Uterus (tissue), 4 donors: Measurements from ENCODE around the gene SNX33. TPM values are rescaled to one million over a fixed set of nuclear protein-coding genes. Genes with fewer than 3 reads are reported as not detected.
A peak's percentile ranks its signal among the peaks of the same experiment; 100 is the strongest.
"Not testable (repeated sequence)": the region's sequence is repeated elsewhere in the genome, so short reads cannot be mapped to it uniquely, and the experiment has no call there.

Experiments used
- DNase-seq, 2 donors: peaks; one replicate each; pipeline ENCODE4 v3.0.0-alpha.2; 2019 to 2020
- H3K27ac ChIP-seq, 2 donors: fragments of 200-600 bp; sonication (generic); 1 replicate in 1 of 2; 2 replicates in 1 of 2; pipeline ENCODE4 v1.5.1; 2016 to 2018
- H3K27me3 ChIP-seq, 2 donors: fragments of 200-600 bp; sonication (generic); one replicate each; pipeline ENCODE4 v1.5.1; 2018 to 2019; ENCODE audit warnings: control low read depth in 1 of 2
- H3K36me3 ChIP-seq, 2 donors: fragments of 200-600 bp; sonication (generic); one replicate each; pipeline ENCODE4 v1.5.1; 2019; ENCODE audit warnings: control low read depth in 1 of 2
- H3K4me1 ChIP-seq, 2 donors: fragments of 200-600 bp; sonication (generic); one replicate each; pipeline ENCODE4 v1.5.1; 2018 to 2019; ENCODE audit warnings: control low read depth in 1 of 2
- H3K4me3 ChIP-seq, 2 donors: fragments of 200-600 bp; sonication (generic); 1 replicate in 1 of 2; 2 replicates in 1 of 2; pipeline ENCODE4 v1.5.1; 2018 to 2019; ENCODE audit warnings: mild to moderate bottlenecking in 1 of 2
- H3K9me3 ChIP-seq, 2 donors: fragments of 200-600 bp; sonication (generic); one replicate each; pipeline ENCODE4 v1.5.1; 2019; ENCODE audit warnings: control low read depth in 1 of 2
- CTCF ChIP-seq, 4 experiments: fragments of 200-600 bp in 2 of 4; fragments of 450-650 bp in 2 of 4; sonication (generic) in 2 of 4; IDR thresholded peaks; one replicate each; pipeline ENCODE4 v1.5.1; 2016 to 2019; ENCODE audit warnings: antibody characterized with exemption in 4 of 4, mild to moderate bottlenecking in 2 of 4, moderate library complexity in 1 of 4
- POLR2A ChIP-seq, 2 donors: fragments of 450-650 bp; IDR thresholded peaks; one replicate each; pipeline ENCODE4 v1.6.1; 2016; ENCODE audit warnings: antibody characterized with exemption in 2 of 2, mild to moderate bottlenecking in 1 of 2, moderate library complexity in 1 of 2
- intact Hi-C: fragments of 100-400 bp; cut with DNase I; formaldehyde crosslinking; loops from one replicate; pipeline ENCODE4 v1.15.1; 2023; ENCODE audit warnings: low total_unique reads
- total RNA-seq, 4 donors: library from RNA; depleted of rRNA in 3 of 4; stranded (reverse); fragments of >200 nt in 3 of 4; gene quantifications; one replicate each; pipeline versions ENCODE4 v1.1.0 to v1.2.4, GENCODE V29; 2014 to 2023
- donor health status: DM: yes; HTN: yes; CAD: no.

The SNX33 gene
- total RNA-seq, 4 donors from 2014 or later: 8.7 to 43.6 (median 28.2) TPM

GRCh38 chr15:75702436-75702835 is 54.7 kb downstream of the SNX33 start:
- peaks cover 4 to 34% of the 10 kb centered on the region in 2 donors for H3K4me1 ChIP-seq
- H3K4me3 ChIP-seq: no peak overlapping the region

GRCh38 chr15:75703440-75704262 is 55.9 kb downstream of the SNX33 start:
- H3K27me3 ChIP-seq, H3K9me3 ChIP-seq, intact Hi-C loops, H3K4me3 ChIP-seq, DNase-seq, H3K36me3 ChIP-seq: not testable (repeated sequence)
- H3K27ac ChIP-seq: peak overlapping the region; percentile 47 to 76
- peaks cover 4 to 28% of the 10 kb centered on the region in 2 donors for H3K4me1 ChIP-seq

More at GRCh38 chr15:75702436-75702835, 54.7 kb downstream of the SNX33 start:
- TF ChIP-seq CTCF (IDR thresholded peaks at IDR 0.05): no peak
- no peak for TF ChIP-seq POLR2A (IDR thresholded peaks at IDR 0.05)
- DNase-seq: no peak
- Histone ChIP-seq H3K27ac (peak overlapping the region; percentile 91 to 92), H3K9me3 (no peaks in the 10 kb centered on the region), H3K36me3 (no peaks in the 10 kb centered on the region), H3K27me3 (no peaks in the 10 kb centered on the region)
- intact Hi-C loops: no loop called here

GRCh38 chr15:75704263-75704615 is 56.5 kb downstream of the SNX33 start:
- Histone ChIP-seq H3K4me1 (peaks cover 4 to 28% of the 10 kb centered on the region in 2 donors), H3K27ac (peak overlapping the region; percentile 47 to 75)

GRCh38 chr15:75704618-75705017 is 56.9 kb downstream of the SNX33 start:
- H3K4me1 ChIP-seq: peaks cover 4 to 28% of the 10 kb centered on the region in 2 donors
- H3K27me3 ChIP-seq: no peaks in the 10 kb centered on the region
- H3K9me3 ChIP-seq: no peaks in the 10 kb centered on the region
- H3K4me3 ChIP-seq: no peak overlapping the region
- no peak for TF ChIP-seq CTCF (IDR thresholded peaks at IDR 0.05)
- TF ChIP-seq POLR2A (IDR thresholded peaks at IDR 0.05): no peak
- no peak for DNase-seq
- intact Hi-C loops: no loop called here
- H3K36me3 ChIP-seq: no peaks in the 10 kb centered on the region
- peak overlapping the region; percentile 47 to 75 for H3K27ac ChIP-seq

More at GRCh38 chr15:75704263-75704615, 56.5 kb downstream of the SNX33 start:
- no peaks in the 10 kb centered on the region for H3K27me3 ChIP-seq
- TF ChIP-seq CTCF (IDR thresholded peaks at IDR 0.05) (no peak), POLR2A (IDR thresholded peaks at IDR 0.05) (no peak)
- DNase-seq: no peak
- intact Hi-C loops: no loop called here
- no peaks in the 10 kb centered on the region for H3K9me3 ChIP-seq
- no peak overlapping the region for H3K4me3 ChIP-seq
- no peaks in the 10 kb centered on the region for H3K36me3 ChIP-seq

GRCh38 chr15:75705375-75705774 is 57.7 kb downstream of the SNX33 start:
- H3K4me3 ChIP-seq, H3K27me3 ChIP-seq, H3K36me3 ChIP-seq, DNase-seq, intact Hi-C loops, H3K9me3 ChIP-seq: not testable (repeated sequence)
- H3K4me1 ChIP-seq: peaks cover 4 to 28% of the 10 kb centered on the region in 2 donors
- H3K27ac ChIP-seq: peak overlapping the region; percentile 47 to 75

GRCh38 chr15:75705854-75706681 is 58.4 kb downstream of the SNX33 start:
- Histone ChIP-seq H3K27ac (peak overlapping the region; percentile 47 to 54), H3K27me3 (no peaks in the 10 kb centered on the region), H3K4me1 (peaks cover 2 to 21% of the 10 kb centered on the region in 2 donors), H3K36me3 (no peaks in the 10 kb centered on the region), H3K9me3 (no peaks in the 10 kb centered on the region), H3K4me3 (no peak overlapping the region)
- TF ChIP-seq POLR2A (IDR thresholded peaks at IDR 0.05) (no peak), CTCF (IDR thresholded peaks at IDR 0.05) (no peak)
- no peak for DNase-seq
- intact Hi-C loops: no loop called here
